ENCODE measurements around the gene NGF. TPM values are rescaled to one million over a fixed set of nuclear protein-coding genes. Genes with fewer than 3 reads are reported as not detected.
"Not testable (repeated sequence)": the region's sequence is repeated elsewhere in the genome, so short reads cannot be mapped to it uniquely, and the experiment has no call there.

NGF gene
- total RNA-seq, 1 experiment from 2014 or later = not detected

DNA sequence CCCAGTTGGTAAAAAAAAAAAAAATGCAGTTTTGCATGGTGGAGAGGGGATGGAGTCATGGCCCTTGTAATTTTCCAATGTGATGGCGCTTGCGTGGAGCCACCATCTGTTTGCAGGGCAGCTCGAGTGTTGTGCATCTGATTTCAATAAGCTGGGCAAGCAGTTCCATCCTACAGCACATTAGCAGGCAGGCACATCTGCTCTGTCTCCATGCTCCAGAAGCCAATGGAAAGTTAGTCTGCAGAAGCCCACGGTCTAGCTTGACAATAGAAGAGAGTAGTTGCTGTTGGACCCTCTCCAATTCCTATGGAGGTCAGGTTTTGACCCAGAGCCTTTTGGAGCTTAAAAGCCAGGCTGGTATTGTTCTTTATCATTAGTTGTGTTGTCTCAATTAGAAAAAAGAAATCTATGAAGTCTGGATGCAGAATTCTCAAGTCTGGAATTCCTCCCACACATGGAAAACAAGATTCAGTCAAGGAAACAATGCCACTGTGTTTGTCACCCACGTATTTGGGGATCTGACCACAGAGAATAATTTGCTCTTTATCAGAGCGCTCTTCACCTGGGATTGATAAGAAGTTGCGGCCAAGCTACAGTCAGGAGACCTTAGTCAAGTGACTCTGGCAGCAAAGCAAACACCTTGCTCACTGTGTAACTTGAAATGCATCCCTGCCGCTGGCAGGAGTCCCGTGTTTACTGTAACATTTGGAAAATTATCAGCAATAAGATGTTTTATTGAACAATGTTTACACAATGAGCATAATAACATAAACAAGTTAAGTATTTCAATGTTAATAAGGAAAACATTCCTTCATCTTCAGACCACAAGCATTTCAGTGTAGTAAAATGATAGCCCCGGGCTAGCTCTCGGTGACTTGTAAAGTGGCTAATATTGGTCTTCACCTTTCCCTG, 20.7 kb downstream of the NGF start:
- no peak for DNase-seq (ENCODE audit: low read depth, low spot score)
- in situ Hi-C loops (cut with HindIII; ENCODE audit: low pct_unique_long_range_greater_than_20kb, low sequenced_read_pairs) = no loop called here

DNA sequence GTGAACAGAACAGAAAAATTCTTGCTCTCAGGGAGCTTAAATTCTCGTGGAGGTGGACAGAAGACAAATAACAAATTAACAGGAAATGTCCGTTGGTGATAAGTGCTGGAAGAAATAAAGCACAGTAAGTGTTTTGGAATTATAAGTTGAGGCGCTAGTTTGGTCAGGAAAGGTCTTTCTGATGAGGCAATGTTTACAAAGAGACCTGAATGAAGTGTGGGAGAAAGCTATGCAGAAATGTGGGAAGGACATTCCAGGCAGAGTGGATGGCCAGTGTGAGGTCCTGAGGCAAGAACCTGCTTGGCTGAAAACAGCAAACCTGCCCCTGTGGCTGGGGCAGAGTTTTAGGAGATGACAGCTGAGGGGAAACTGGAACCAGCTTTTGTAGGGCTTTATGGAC, 23.3 kb downstream of the NGF start:
- in situ Hi-C loops (cut with HindIII; ENCODE audit: low pct_unique_long_range_greater_than_20kb, low sequenced_read_pairs) = no loop called here
- DNase-seq (ENCODE audit: low read depth, low spot score) = no peak

- in situ Hi-C loops (cut with HindIII; ENCODE audit: low pct_unique_long_range_greater_than_20kb, low sequenced_read_pairs) = no loop called here
- DNase-seq (ENCODE audit: low read depth, low spot score) = no peak
Measured at GRCh38 chr1:115314092-115314491, 24.0 kb downstream of the NGF start.

DNA sequence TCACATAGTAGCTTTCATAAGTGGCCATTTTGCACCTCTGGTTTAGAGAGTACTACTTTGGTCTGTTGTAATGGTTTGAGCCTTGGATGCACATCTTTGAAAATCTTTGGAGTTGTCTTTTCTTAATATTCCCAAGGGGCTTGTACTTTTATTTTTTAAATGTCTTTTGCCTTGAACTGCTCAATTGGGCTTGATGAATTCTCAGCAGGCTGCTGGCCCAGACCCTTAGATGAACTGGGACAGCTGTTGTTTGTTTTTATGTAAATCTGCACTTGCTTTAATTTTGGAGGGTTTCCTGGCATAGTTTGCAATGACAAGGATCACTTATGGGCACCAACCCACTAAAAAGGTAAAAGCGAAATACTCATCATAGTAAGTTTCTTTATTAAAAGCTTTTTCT, 24.9 kb downstream of the NGF start:
- no peak for DNase-seq (ENCODE audit: low read depth, low spot score)
- in situ Hi-C loops (cut with HindIII; ENCODE audit: low pct_unique_long_range_greater_than_20kb, low sequenced_read_pairs) = no loop called here

GRCh38 chr1:115312742-115313141, 25.3 kb downstream of the NGF start:
- no peak for DNase-seq (ENCODE audit: low read depth, low spot score)
- in situ Hi-C loops (cut with HindIII; ENCODE audit: low pct_unique_long_range_greater_than_20kb, low sequenced_read_pairs) = no loop called here

DNA sequence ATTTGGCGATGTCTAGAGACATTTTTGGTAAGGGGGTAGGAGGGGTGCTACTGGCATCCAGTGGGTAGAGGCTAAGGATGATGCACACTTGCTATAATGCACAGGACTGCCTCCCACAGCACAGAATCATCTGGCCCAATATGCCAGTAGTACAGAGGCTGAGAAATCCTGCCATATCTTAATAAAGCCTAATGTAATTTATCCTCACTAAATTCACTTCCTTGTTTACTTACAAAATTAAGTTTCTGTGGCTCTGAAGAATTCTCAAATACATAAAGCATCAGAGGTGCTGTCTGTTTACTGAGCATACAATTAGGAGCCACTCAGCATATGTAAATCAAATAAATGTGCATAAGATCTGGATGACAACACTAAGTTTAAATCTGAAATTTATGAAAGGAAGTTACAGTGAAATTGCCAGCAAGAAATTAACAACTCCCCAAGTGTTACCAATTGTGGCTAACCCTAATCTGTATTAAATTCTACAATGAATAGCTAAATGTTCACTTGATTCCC, 26.5 kb downstream of the NGF start:
- in situ Hi-C loops (cut with HindIII; ENCODE audit: low pct_unique_long_range_greater_than_20kb, low sequenced_read_pairs) = no loop called here
- DNase-seq (ENCODE audit: low read depth, low spot score) = no peak

- DNase-seq (ENCODE audit: low read depth, low spot score) = no peak
- in situ Hi-C loops (cut with HindIII; ENCODE audit: low pct_unique_long_range_greater_than_20kb, low sequenced_read_pairs) = no loop called here
Measured at GRCh38 chr1:115310581-115311473, 27.2 kb downstream of the NGF start.

DNA sequence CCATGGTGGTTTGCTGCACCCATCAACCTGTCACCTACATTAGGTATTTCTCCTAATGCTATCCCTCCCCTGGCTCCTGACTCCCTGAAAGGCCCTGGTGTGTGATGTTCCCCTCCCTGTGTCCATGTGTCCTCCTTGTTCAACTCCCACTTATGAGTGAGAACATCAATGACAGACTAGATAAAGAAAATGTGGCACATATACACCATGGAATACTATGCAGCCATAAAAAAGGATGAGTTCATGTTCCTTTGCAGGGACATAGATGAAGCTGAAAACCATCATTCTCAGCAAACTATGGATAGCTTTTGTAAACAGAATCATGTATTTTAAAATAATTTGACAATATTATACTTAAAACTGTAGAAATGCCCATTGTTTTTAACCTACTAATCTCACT, 28.5 kb downstream of the NGF start:
- in situ Hi-C loops (cut with HindIII; ENCODE audit: low pct_unique_long_range_greater_than_20kb, low sequenced_read_pairs); DNase-seq (ENCODE audit: low read depth, low spot score): not testable (repeated sequence)

GRCh38 chr1:115308969-115309368, 29.1 kb downstream of the NGF start:
- no peak for DNase-seq (ENCODE audit: low read depth, low spot score)
- in situ Hi-C loops (cut with HindIII; ENCODE audit: low pct_unique_long_range_greater_than_20kb, low sequenced_read_pairs) = no loop called here

DNA sequence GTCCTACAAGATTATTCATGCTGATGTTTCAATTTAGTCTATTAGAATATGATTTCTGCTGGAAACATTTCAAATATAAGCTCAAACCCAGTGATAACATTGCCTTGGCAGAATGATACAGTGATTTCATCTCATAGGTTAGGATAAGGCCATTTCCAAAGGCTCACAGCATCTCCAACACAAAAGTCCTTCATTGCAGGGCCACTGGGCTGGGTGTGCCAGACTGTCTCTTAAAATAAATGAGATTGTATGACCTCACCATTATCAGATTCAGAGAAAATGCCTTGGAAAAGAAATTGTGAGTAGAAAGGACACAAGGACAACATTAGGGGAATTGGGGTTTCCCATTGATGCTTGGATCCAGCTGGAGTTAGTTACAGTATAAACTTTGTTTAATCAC, 30.4 kb downstream of the NGF start:
- in situ Hi-C loops (cut with HindIII; ENCODE audit: low pct_unique_long_range_greater_than_20kb, low sequenced_read_pairs) = no loop called here
- no peak for DNase-seq (ENCODE audit: low read depth, low spot score)

GRCh38 chr1:115306146-115306545, 31.9 kb downstream of the NGF start:
- in situ Hi-C loops (cut with HindIII; ENCODE audit: low pct_unique_long_range_greater_than_20kb, low sequenced_read_pairs) = no loop called here
- no peak for DNase-seq (ENCODE audit: low read depth, low spot score)

DNA sequence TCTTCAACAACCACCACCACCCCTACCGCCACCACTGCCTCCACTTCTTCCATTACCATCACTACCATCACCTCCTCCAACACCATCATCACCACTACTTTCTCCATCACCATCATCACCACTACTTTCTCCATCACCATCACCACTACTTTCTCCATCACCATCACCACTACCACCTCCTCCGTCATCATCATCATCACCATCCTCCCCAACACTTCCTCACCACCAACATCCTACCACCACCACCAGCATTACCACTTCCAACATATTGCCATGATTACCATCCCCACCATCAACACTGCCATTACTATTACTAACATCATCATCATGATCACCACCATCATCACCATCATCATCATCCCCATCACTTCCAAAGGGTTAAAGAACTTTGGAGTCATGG, 34.7 kb downstream of the NGF start:
- in situ Hi-C loops (cut with HindIII; ENCODE audit: low pct_unique_long_range_greater_than_20kb, low sequenced_read_pairs) = no loop called here
- DNase-seq (ENCODE audit: low read depth, low spot score) = no peak

- DNase-seq (ENCODE audit: low read depth, low spot score) = no peak
- in situ Hi-C loops (cut with HindIII; ENCODE audit: low pct_unique_long_range_greater_than_20kb, low sequenced_read_pairs) = no loop called here
Measured at GRCh38 chr1:115302390-115302961, 35.6 kb downstream of the NGF start.

DNA sequence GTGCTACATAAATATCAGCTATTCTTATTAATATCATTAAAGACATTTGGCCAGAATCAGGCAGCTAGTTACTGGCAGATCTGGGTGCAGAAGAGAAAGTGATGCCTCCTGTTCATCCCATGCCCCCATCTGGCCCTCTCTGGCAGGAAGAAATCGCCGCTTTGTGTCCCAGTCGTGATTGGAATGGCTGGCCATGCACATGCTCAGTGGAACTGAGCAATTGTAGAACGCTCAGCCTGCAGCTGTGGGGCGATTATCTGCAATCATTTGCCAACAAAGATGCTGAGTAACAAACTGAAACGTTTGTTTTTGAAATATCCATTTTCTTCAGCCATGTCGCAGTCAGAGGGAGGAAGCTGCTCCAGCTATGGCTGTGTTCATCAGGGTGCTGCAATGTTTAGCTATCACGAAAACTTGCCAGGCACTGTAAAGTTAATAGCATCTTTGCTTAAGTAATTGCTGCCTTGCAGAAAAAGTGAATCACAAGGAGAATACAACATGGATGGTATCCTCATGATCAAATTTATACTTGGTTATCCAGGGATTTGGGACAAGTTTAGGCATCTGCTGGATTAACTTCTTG, 36.5 kb downstream of the NGF start:
- in situ Hi-C loops (cut with HindIII; ENCODE audit: low pct_unique_long_range_greater_than_20kb, low sequenced_read_pairs) = no loop called here
- DNase-seq (ENCODE audit: low read depth, low spot score) = no peak

- no peak for DNase-seq (ENCODE audit: low read depth, low spot score)
- in situ Hi-C loops (cut with HindIII; ENCODE audit: low pct_unique_long_range_greater_than_20kb, low sequenced_read_pairs) = no loop called here
Measured at GRCh38 chr1:115300087-115300876, 37.8 kb downstream of the NGF start.

- in situ Hi-C loops (cut with HindIII; ENCODE audit: low pct_unique_long_range_greater_than_20kb, low sequenced_read_pairs) = no loop called here
- no peak for DNase-seq (ENCODE audit: low read depth, low spot score)
Measured at GRCh38 chr1:115299266-115299665, 38.8 kb downstream of the NGF start.

GRCh38 chr1:115296981-115297380, 41.1 kb downstream of the NGF start:
- in situ Hi-C loops (cut with HindIII; ENCODE audit: low pct_unique_long_range_greater_than_20kb, low sequenced_read_pairs) = no loop called here
- no peak for DNase-seq (ENCODE audit: low read depth, low spot score)

All from SK-MEL-5 (cell line).